K562 (cell line): ENCODE data around the gene HMG20B. TPM values are rescaled to one million over a fixed set of nuclear protein-coding genes. Genes with fewer than 3 reads are reported as not detected.

ENCODE experiments used
- BCOR ChIP-seq: fragments of 450-650 bp; IDR thresholded peaks from 2 replicates; pipeline ENCODE4 v1.6.1; 2016
- CBX1 ChIP-seq: sonication (generic); IDR thresholded peaks from 2 replicates; pipeline ENCODE4 v1.6.1; 2016; ENCODE audit warnings: antibody characterized with exemption, low read depth, mild to moderate bottlenecking
- CREB3L1 ChIP-seq: fragments of 450-650 bp; IDR thresholded peaks from 2 replicates; pipeline ENCODE4 v1.6.1; 2014; ENCODE audit warnings: low read depth, mild to moderate bottlenecking, moderate library complexity, borderline replicate concordance
- CTCF ChIP-seq, 3 experiments: IDR thresholded peaks in 2 of 3; conservative IDR thresholded peaks in 1 of 3; 2 replicates each; pipeline ENCODE4 v1.5.1; 2011 to 2012; ENCODE audit warnings: low read length in 3 of 3, mild to moderate bottlenecking in 3 of 3, control low read depth in 2 of 3, improper control_type of control experiment in 1 of 3, inconsistent platforms in 1 of 3, low read depth in 1 of 3, mixed read lengths in 1 of 3, moderate library complexity in 1 of 3; ENCODE audit not compliant: insufficient read depth in 2 of 3
- HNRNPL ChIP-seq: fragments of 200-400 bp; formaldehyde crosslinking; IDR thresholded peaks from 2 replicates; pipeline ENCODE4 v1.6.1; 2017; ENCODE audit warnings: low read depth, mild to moderate bottlenecking, low read length
- MITF ChIP-seq: IDR thresholded peaks from 2 replicates; pipeline ENCODE4 v1.6.1; 2014; ENCODE audit warnings: antibody characterized with exemption
- MXD1 ChIP-seq: fragments of 250-450 bp; sonication (Bioruptor Pico); IDR thresholded peaks from 2 replicates; pipeline ENCODE4 v1.8.0; 2021; ENCODE audit warnings: borderline replicate concordance, mild to moderate bottlenecking, moderate library complexity; ENCODE audit not compliant: poor library complexity, severe bottlenecking
- MXI1 ChIP-seq: IDR thresholded peaks from 2 replicates; pipeline ENCODE4 v1.6.1; 2011; ENCODE audit warnings: low read depth, mild to moderate bottlenecking, improper control_type of control experiment, low read length
- NR2C2 ChIP-seq, 2 experiments: fragments of 200-800 bp in 1 of 2; sonication (Bioruptor generic) in 1 of 2; sonication (generic) in 1 of 2; formaldehyde crosslinking in 1 of 2; IDR thresholded peaks; 2 replicates each; pipeline versions ENCODE4 v1.6.1 to v1.8.0; 2016 to 2022; ENCODE audit warnings: mild to moderate bottlenecking in 1 of 2, missing compliant biosample characterization in 1 of 2, missing genetic modification characterization in 1 of 2, missing genetic modification reagents in 1 of 2
- RFX1 ChIP-seq: fragments of 450-650 bp; IDR thresholded peaks from 2 replicates; pipeline ENCODE4 v1.6.1; 2016; ENCODE audit warnings: mild to moderate bottlenecking, moderate library complexity
- SREBF1 ChIP-seq: fragments of 150-350 bp; IDR thresholded peaks from 2 replicates; pipeline ENCODE4 v1.6.1; 2014; ENCODE audit warnings: antibody characterized with exemption, low read depth, low read length, borderline replicate concordance
- THAP12 ChIP-seq: fragments of 250-450 bp; sonication (Bioruptor Pico); IDR thresholded peaks from 2 replicates; pipeline ENCODE4 v1.9.0; 2021; ENCODE audit warnings: mild to moderate bottlenecking, inconsistent platforms
- ZBTB2 ChIP-seq: fragments of 450-650 bp; IDR thresholded peaks from 2 replicates; pipeline ENCODE4 v1.6.1; 2016; ENCODE audit warnings: antibody characterized with exemption
- ZNF589 ChIP-seq: fragments of 200-800 bp; sonication (Bioruptor generic); IDR thresholded peaks from 2 replicates; pipeline ENCODE4 v1.6.1; 2016; ENCODE audit warnings: low read depth, missing genetic modification characterization, missing compliant biosample characterization
- ZNF77 ChIP-seq: fragments of 250-450 bp; sonication (Bioruptor Pico); IDR thresholded peaks from 2 replicates; pipeline ENCODE4 v1.5.0; 2020
- polyA plus RNA-seq, 8 experiments: library from polyadenylated mRNA; depleted of rRNA in 4 of 8; stranded (reverse) in 5 of 8; unstranded in 3 of 8; fragments of >200 nt; fragmentation: Nextera tagmentation in 2 of 8; fragmentation: Illumina TruSeq in 1 of 8; extraction: Ambion mirVana in 2 of 8; extraction: Trizol in 1 of 8; gene quantifications; 2 replicates each; pipeline versions ENCODE4 v1.2.1 to v1.2.3, GENCODE V29; 2011 to 2014; ENCODE audit warnings: inconsistent platforms in 1 of 8, missing spikeins in 1 of 8
- total RNA-seq, 7 experiments: library from RNA; depleted of rRNA in 6 of 7; stranded (reverse); fragments of >200 nt in 6 of 7; fragmentation: Illumina TruSeq in 2 of 7; extraction: Trizol in 2 of 7; gene quantifications; 2 replicates each; pipeline versions ENCODE4 v1.2.1 to v1.2.3, GENCODE V29; 2011 to 2021; ENCODE audit warnings: low replicate concordance in 1 of 7

HMG20B gene
- total and polyA plus RNA-seq, 9 of the 15 experiments (the other 6 are each of a cell fraction or from before 2014, with no cell fraction given), result 0.35 to 172 (median 38.6) TPM

GRCh38 chr19:3544742-3545668 is 27.7 kb upstream of the HMG20B start (continued):
- 0 out of 2 replicates have a peak, but pooled peaks have one; percentile 44 for TF ChIP-seq THAP12
- TF ChIP-seq HNRNPL, result no peak
- TF ChIP-seq MITF, result no peak
- no peak for TF ChIP-seq RFX1
- peak; percentile 32; the same call in 1 of the 2 replicates for TF ChIP-seq CBX1
- peak; percentile 91 for TF ChIP-seq BCOR
- no peak for TF ChIP-seq CREB3L1
- TF ChIP-seq ZBTB2, result no peak
- no peak for TF ChIP-seq MXI1
- TF ChIP-seq SREBF1, result no peak
- TF ChIP-seq ZNF77 (CRISPR knock-in tag), result no peak
- no peak for TF ChIP-seq ZNF589
- no peak for TF ChIP-seq MXD1 (CRISPR knock-in tag)
- no peak for TF ChIP-seq NR2C2 (CRISPR knock-in tag; IDR thresholded peaks at IDR 0.05)
- TF ChIP-seq NR2C2 (tag; IDR thresholded peaks at IDR 0.05), result no peak
- TF ChIP-seq CTCF (IDR thresholded peaks at IDR 0.05 in 2 of 3, conservative IDR thresholded peaks at IDR 0.05 in 1 of 3; ENCODE audit: insufficient read depth in 2 of 3, low read depth in 1 of 3, low read length in 3 of 3), result peak; percentile 91 to 94 (median 94)
